Stimulated activated naive CD8-positive, alpha-beta T cell treated with anti-CD3 and anti-CD28 coated beads, Interleukin-15, amount 100 ng/mL, for 72 hours (primary cell): Measurements from ENCODE around the gene SLC6A14.

Experiments
- ATAC-seq: fragments of 150-1000 bp; cut with Tn5 transposase; 2 replicates; pipeline ENCODE4 v1.10.0; 2021; ENCODE audit warnings: mild to moderate bottlenecking, moderate library complexity
- DNase-seq, 2 donors: peaks; one replicate each; pipeline ENCODE4 v3.0.0; 2021 to 2022
- H3K27ac Mint-ChIP-seq, 2 donors: one replicate each; pipeline ENCODE4 v1.8.0; 2022; ENCODE audit warnings: mild to moderate bottlenecking in 2 of 2, mixed read lengths in 2 of 2, moderate library complexity in 2 of 2
- H3K27me3 Mint-ChIP-seq: one replicate; pipeline ENCODE4 v1.8.0; 2022; ENCODE audit warnings: mixed read lengths
- H3K4me1 Mint-ChIP-seq: one replicate; pipeline ENCODE4 v1.8.0; 2022; ENCODE audit warnings: mild to moderate bottlenecking, mixed read lengths
- H3K4me3 Mint-ChIP-seq, 2 donors: one replicate each; pipeline ENCODE4 v1.8.0; 2022; ENCODE audit warnings: mild to moderate bottlenecking in 2 of 2, mixed read lengths in 2 of 2, moderate library complexity in 1 of 2
- H3K9me3 Mint-ChIP-seq, 2 donors: one replicate each; pipeline ENCODE4 v1.8.0; 2022; ENCODE audit warnings: mixed read lengths in 2 of 2

Gene SLC6A14

DNA sequence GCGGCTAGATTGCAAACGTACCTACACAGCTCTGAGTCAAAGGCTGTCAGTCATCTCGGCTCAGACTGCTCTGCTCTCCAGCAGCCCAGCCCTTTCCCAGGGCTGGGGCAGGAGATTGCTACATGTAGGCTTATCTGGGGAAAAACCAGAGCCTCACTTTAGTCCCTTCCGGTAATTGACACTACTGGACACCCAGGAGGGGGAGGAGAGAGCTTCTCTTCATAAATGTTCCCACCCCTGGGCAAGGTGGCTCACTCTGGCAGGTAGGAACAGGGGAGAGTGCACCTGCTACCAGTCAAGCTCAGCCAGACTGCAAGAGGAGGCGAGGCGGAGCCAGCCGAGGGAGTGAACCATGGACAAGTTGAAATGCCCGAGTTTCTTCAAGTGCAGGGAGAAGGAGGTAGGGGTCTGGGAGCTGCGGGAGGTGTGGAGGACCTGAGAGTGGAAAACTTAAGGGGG is at the start of gene SLC6A14:
SLC6A14 (plus strand) TSS at position 249 of the 459 bp plus-strand sequence; CDS start at position 353, 104 bp downstream.
- Mint-ChIP-seq H3K4me1 (no peaks in the 10 kb centered on the region), H3K4me3 (no peak within 1 kb of the TSS), H3K27me3 (no peaks in the 10 kb centered on the region), H3K9me3 (peaks cover 0 to 6% of the 10 kb centered on the region in 2 donors), H3K27ac (no peak within 1 kb of the TSS)
- DNase-seq (no peak), ATAC-seq (no peak)

DNA sequence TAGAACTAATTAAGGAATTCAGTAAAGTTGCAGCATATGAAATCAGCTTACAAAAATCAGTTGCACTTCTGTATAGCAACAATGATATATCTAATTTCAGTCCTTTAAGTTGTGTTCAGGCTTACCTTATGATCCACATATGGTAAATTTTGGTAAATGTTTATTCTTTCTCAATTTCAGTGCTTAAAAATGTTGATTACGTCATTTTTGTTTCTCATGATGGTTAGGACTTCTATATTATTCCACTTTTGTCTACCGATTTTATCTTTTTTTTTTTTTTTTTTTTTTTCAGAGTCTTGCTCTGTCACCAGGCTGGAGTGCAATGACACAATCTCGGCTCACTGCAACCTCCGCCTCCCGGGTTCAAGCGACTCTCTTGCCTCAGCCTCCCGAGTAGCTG is 40.7 kb upstream of the SLC6A14 start:
- ATAC-seq = no peak
- no peaks in the 10 kb centered on the region for H3K27me3 Mint-ChIP-seq
- DNase-seq = no peak
- H3K27ac Mint-ChIP-seq = no peak overlapping the region
- H3K4me3 Mint-ChIP-seq = no peak overlapping the region
- peaks cover 0 to under 1% of the 10 kb centered on the region in 2 donors for H3K9me3 Mint-ChIP-seq
- H3K4me1 Mint-ChIP-seq = no peaks in the 10 kb centered on the region

DNA sequence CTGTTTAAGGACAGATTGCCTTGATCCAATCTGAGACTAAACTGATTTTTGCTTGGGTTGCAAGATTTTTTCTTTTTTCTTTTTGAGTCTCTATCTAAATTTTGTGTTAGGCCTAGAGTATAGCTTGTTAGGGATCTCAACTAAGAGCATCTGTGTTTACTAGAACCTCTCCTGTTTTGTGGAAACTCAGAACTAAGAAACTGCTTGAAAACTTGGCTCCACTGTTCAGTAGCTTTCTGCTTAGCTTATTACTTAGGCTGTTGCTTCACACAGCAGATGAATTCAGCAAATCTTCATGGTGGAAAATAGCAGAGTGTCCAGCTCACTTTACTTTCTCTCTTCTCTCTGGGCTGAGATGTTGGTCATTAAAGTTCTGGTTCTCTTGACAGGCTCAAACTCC is 36.7 kb upstream of the SLC6A14 start:
- ATAC-seq (no peak), DNase-seq (no peak)
- Mint-ChIP-seq H3K9me3 (peaks cover 0 to 7% of the 10 kb centered on the region in 2 donors), H3K4me1 (no peaks in the 10 kb centered on the region), H3K4me3 (no peak overlapping the region), H3K27me3 (no peaks in the 10 kb centered on the region), H3K27ac (no peak overlapping the region)

- DNase-seq (no peak), ATAC-seq (no peak)
- no peaks in the 10 kb centered on the region for H3K4me1 Mint-ChIP-seq
- H3K27me3 Mint-ChIP-seq = no peaks in the 10 kb centered on the region
- H3K27ac Mint-ChIP-seq = no peak overlapping the region
- peaks cover 9 to 12% of the 10 kb centered on the region in 2 donors for H3K9me3 Mint-ChIP-seq
- no peak overlapping the region for H3K4me3 Mint-ChIP-seq
Measured at GRCh38 chrX:116409219-116409618, 27.2 kb upstream of the SLC6A14 start.

- Mint-ChIP-seq H3K27ac (no peak overlapping the region), H3K4me3 (no peak overlapping the region), H3K9me3 (peaks cover 0 to 12% of the 10 kb centered on the region in 2 donors), H3K27me3 (no peaks in the 10 kb centered on the region), H3K4me1 (no peaks in the 10 kb centered on the region)
- ATAC-seq (no peak), DNase-seq (no peak)
Measured at GRCh38 chrX:116413273-116413672, 23.1 kb upstream of the SLC6A14 start.

DNA sequence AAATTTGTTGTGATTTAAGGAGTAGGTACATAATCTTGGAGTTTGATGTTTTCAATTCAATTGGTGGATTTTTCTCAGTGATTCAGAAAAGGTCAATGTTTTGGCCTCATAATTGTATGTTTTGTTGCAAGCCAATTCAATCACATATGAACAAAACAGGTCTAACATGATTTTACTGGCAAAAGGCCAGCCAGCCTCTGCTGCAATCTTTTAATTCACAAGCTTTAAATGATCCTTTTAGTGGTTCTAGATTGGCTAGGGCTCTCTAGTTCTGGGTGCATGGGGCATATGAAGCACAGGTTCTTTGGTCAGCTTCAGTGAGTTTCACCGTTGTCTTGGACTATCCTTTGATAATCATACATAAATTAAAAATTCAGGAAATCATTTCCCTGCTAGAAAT is 19.2 kb upstream of the SLC6A14 start:
- no peaks in the 10 kb centered on the region for H3K9me3 Mint-ChIP-seq
- H3K4me3 Mint-ChIP-seq = no peak overlapping the region
- H3K4me1 Mint-ChIP-seq = no peaks in the 10 kb centered on the region
- no peak overlapping the region for H3K27ac Mint-ChIP-seq
- H3K27me3 Mint-ChIP-seq = no peaks in the 10 kb centered on the region
- ATAC-seq = no peak
- DNase-seq = no peak

DNA sequence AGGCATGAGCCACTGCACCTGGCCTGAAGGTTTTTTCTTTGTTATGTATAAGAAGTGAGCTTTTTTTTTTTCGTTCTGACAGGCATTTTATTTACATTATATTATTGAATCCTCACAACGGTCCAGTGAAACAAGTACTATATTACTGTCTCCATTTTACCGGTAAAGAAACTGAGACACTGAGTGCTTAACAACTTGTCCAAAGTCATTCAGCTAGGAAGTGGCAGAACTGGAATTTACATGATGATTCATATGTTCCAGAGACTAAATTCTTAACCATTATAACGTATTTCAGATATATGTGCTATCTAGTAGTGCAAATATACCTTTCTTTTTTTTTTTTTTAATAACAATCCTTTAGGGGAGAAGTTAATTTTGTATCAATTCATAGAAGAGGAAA is 18.4 kb upstream of the SLC6A14 start:
- Mint-ChIP-seq H3K27ac (no peak overlapping the region), H3K4me1 (no peaks in the 10 kb centered on the region), H3K27me3 (no peaks in the 10 kb centered on the region), H3K4me3 (no peak overlapping the region), H3K9me3 (no peaks in the 10 kb centered on the region)
- DNase-seq (no peak), ATAC-seq (no peak)

DNA sequence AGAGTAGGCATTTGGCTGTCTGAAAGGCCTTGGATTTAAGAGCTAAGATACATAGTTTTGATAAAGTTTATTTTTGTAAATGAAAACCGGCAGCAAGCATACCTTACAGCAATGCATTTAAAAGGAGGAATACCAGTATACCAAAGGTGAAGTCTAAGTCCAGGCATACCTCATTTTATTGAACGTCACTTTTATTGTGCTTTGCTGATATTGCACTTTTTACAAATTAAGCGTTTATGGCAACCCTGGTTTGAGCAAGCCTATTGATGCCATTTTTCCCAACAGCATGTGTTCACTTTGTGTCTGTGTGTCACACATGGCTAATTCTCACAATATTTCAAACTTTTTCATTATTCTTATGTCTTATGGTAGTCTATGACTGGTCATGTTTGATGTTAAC is 8.4 kb upstream of the SLC6A14 start:
- no peaks in the 10 kb centered on the region for H3K27me3 Mint-ChIP-seq
- no peak overlapping the region for H3K27ac Mint-ChIP-seq
- ATAC-seq = no peak
- H3K9me3 Mint-ChIP-seq = no peaks in the 10 kb centered on the region
- no peak overlapping the region for H3K4me3 Mint-ChIP-seq
- H3K4me1 Mint-ChIP-seq = no peaks in the 10 kb centered on the region
- DNase-seq = no peak

DNA sequence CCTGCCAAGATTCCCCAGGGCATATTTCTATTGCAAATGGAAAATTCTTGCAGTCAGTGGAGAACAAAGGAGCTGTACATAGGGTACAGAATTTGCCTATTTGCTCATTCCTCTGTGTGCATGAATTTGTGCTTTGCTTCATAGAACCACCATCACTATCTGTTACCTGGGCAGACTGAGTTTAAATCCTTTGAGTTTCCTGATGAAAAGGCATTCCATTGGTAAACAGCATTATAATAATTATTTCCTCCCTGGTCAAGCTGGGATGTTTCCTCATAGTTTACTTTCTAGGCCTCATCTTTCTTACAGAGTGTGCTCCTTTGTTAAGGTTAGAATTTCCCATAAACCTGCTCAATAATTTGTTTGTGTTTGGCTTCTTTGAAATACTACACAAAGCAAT is 809 bp upstream of the SLC6A14 start:
- peaks cover 0 to 6% of the 10 kb centered on the region in 2 donors for H3K9me3 Mint-ChIP-seq
- no peaks in the 10 kb centered on the region for H3K4me1 Mint-ChIP-seq
- ATAC-seq = no peak
- no peaks in the 10 kb centered on the region for H3K27me3 Mint-ChIP-seq
- DNase-seq = no peak
- H3K27ac Mint-ChIP-seq = no peak overlapping the region
- H3K4me3 Mint-ChIP-seq = no peak overlapping the region

DNA sequence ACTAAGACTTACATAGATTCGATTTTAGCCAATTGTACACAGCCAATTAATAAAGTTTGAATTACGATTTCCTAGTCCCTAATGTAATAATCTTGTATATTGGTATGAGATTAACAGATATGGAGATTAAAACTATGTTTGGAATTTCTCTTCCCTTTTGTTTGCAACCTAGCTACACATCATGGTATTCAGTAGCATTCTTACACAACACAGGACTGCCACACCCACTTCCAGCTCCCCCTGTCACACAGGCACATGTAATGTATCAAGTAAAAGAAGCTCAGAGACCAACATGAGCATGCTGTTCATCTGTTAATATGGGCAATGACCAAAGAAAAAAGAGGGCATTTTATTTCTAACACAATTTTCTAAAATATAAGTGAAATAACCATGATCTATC is 12.8 kb downstream of the SLC6A14 start:
- H3K4me1 Mint-ChIP-seq = no peaks in the 10 kb centered on the region

DNA sequence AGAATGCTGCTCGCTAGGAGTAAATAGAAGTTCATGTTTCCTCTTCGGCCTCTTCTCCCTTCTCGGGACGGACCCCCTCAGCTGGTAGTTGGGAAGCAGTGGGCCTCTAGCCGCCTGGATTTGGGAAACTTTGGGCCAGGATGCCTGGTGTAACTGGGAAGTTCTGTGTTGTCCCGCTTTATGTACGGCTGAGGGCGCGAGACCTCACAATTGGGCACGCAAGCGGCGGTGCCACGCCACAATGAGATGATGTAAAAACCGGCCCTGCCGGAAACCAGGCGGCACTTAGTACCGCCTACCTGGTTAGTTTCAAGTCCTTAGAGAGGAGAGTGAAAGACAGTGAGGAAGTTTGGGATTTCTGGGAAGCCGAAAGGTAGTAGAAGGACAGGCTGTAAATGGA is 26.4 kb downstream of the SLC6A14 start, which contains the start of gene CT83:
CT83 (minus strand) TSS at position 155 of the 400 bp plus-strand sequence; CDS start at position 35, 120 bp downstream.
- no peaks in the 10 kb centered on the region for H3K27me3 Mint-ChIP-seq
- no peaks in the 10 kb centered on the region for H3K4me1 Mint-ChIP-seq
- DNase-seq = no peak
- no peaks in the 10 kb centered on the region for H3K9me3 Mint-ChIP-seq
- ATAC-seq = no peak
- no peak within 1 kb of the TSS for H3K27ac Mint-ChIP-seq
- H3K4me3 Mint-ChIP-seq = no peak within 1 kb of the TSS

More for the DNA sequence above, 12.8 kb downstream of the SLC6A14 start:
- Mint-ChIP-seq H3K27me3 (no peaks in the 10 kb centered on the region), H3K4me3 (no peak overlapping the region), H3K27ac (no peak overlapping the region), H3K9me3 (no peaks in the 10 kb centered on the region)
- ATAC-seq = no peak
- no peak for DNase-seq

DNA sequence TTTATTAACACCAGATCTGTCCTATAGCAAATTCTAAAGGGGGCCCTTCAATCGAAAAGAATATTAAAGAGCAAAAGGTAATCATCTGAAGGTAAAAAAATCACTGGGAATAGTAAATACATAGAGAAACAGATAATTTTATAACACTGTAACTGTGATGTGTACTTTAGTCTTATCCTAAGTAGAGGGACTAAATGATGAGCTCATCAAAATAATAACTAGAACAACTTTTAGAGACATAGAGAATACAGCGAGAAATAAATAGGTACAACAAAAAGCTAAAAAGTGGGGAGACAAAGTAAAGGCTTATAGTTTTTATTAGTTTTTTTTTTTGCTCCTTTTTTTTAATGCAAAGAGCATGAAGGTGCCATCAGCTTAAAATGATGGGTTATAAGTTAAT is 43.7 kb downstream of the SLC6A14 start:
- no peak overlapping the region for H3K27ac Mint-ChIP-seq
- DNase-seq (no peak), ATAC-seq (no peak)
- no peaks in the 10 kb centered on the region for H3K27me3 Mint-ChIP-seq
- no peaks in the 10 kb centered on the region for H3K4me1 Mint-ChIP-seq
- no peak overlapping the region for H3K4me3 Mint-ChIP-seq
- no peaks in the 10 kb centered on the region for H3K9me3 Mint-ChIP-seq

- DNase-seq (no peak), ATAC-seq (no peak)
- Mint-ChIP-seq H3K4me1 (no peaks in the 10 kb centered on the region), H3K27ac (no peak overlapping the region), H3K4me3 (no peak overlapping the region), H3K27me3 (no peaks in the 10 kb centered on the region), H3K9me3 (no peaks in the 10 kb centered on the region)
Measured at GRCh38 chrX:116490104-116490503, 53.7 kb downstream of the SLC6A14 start.

DNA sequence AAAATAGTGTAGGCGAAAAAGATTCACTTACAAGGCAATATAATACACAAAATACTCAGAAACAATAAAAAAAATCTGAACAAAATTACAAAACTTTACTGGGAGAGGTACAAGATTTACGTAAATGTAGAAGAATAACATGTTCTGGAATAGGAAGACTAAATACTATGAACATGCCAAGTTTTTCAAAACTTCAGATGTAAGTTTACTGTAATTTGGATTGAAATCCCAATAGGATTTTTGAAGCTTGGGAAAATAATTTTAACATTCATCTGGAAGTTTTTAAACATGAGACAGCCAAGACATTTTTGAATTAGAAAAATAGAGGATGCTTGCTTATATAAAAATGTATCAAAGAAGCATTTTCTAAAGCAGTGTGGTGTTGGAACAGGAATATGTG is 56.9 kb downstream of the SLC6A14 start:
- Mint-ChIP-seq H3K9me3 (no peaks in the 10 kb centered on the region), H3K27ac (no peak overlapping the region), H3K4me3 (no peak overlapping the region), H3K4me1 (no peaks in the 10 kb centered on the region), H3K27me3 (no peaks in the 10 kb centered on the region)
- DNase-seq (no peak), ATAC-seq (no peak)

GRCh38 chrX:116499780-116500179 is 63.4 kb downstream of the SLC6A14 start:
- DNase-seq (no peak), ATAC-seq (no peak)
- H3K27me3 Mint-ChIP-seq = no peaks in the 10 kb centered on the region
- H3K4me3 Mint-ChIP-seq = no peak overlapping the region
- peaks cover 0 to 7% of the 10 kb centered on the region in 2 donors for H3K9me3 Mint-ChIP-seq
- H3K4me1 Mint-ChIP-seq = no peaks in the 10 kb centered on the region
- H3K27ac Mint-ChIP-seq = no peak overlapping the region
